ENCODE data around the gene GATA5.

Gene GATA5

GRCh38 chr20:62481425-62482145 lies 5.8 kb upstream of the GATA5 start:
- Histone ChIP-seq H3K9ac (ENCODE audit: low read length) (no peak overlapping the region), H3K79me2 (ENCODE audit: insufficient read depth, low read length) (no peaks in the 10 kb centered on the region), H4K20me1 (ENCODE audit: insufficient read depth, low read length) (no peaks in the 10 kb centered on the region), H3K4me3 (ENCODE audit: low read depth, low read length, poor library complexity, severe bottlenecking) (no peak overlapping the region), H3K4me2 (ENCODE audit: low read length) (no peak overlapping the region), H3K9me2 (ENCODE audit: low read depth, low read length) (no peaks in the 10 kb centered on the region), H3K27me3 (ENCODE audit: insufficient read depth, low read length) (no peaks in the 10 kb centered on the region), H3K4me1 (ENCODE audit: insufficient read depth, low read length, severe bottlenecking) (no peaks in the 10 kb centered on the region), H3K36me3 (ENCODE audit: insufficient read depth, low read length) (no peaks in the 10 kb centered on the region), H3K9me3 (ENCODE audit: low read length) (no peaks in the 10 kb centered on the region), H3K27ac (ENCODE audit: low read depth, low read length, poor library complexity, severe bottlenecking) (no peak overlapping the region), H3F3A (ENCODE audit: insufficient read depth, low read length) (no peaks in the 10 kb centered on the region), H2AFZ (ENCODE audit: low read length) (no peak overlapping the region)
- TF ChIP-seq EZH2 (IDR thresholded peaks at IDR 0.05; ENCODE audit: borderline replicate concordance, low read length), result no peak
- TF ChIP-seq CTCF (IDR thresholded peaks at IDR 0.05; ENCODE audit: low read length), result no peak

GRCh38 chr20:62480318-62480717 lies 4.5 kb upstream of the GATA5 start:
- Histone ChIP-seq H4K20me1 (ENCODE audit: insufficient read depth, low read length) (no peaks in the 10 kb centered on the region), H3K27me3 (ENCODE audit: insufficient read depth, low read length) (no peaks in the 10 kb centered on the region), H3K9me2 (ENCODE audit: low read depth, low read length) (no peaks in the 10 kb centered on the region), H3K4me2 (ENCODE audit: low read length) (no peak overlapping the region), H3K4me1 (ENCODE audit: insufficient read depth, low read length, severe bottlenecking) (no peaks in the 10 kb centered on the region), H3K9me3 (ENCODE audit: low read length) (no peaks in the 10 kb centered on the region), H3K36me3 (ENCODE audit: insufficient read depth, low read length) (no peaks in the 10 kb centered on the region), H3K4me3 (ENCODE audit: low read depth, low read length, poor library complexity, severe bottlenecking) (no peak overlapping the region), H2AFZ (ENCODE audit: low read length) (no peak overlapping the region), H3K9ac (ENCODE audit: low read length) (no peak overlapping the region), H3K79me2 (ENCODE audit: insufficient read depth, low read length) (no peaks in the 10 kb centered on the region), H3F3A (ENCODE audit: insufficient read depth, low read length) (no peaks in the 10 kb centered on the region), H3K27ac (ENCODE audit: low read depth, low read length, poor library complexity, severe bottlenecking) (no peak overlapping the region)
- TF ChIP-seq CTCF (IDR thresholded peaks at IDR 0.05; ENCODE audit: low read length) (no peak), EZH2 (IDR thresholded peaks at IDR 0.05; ENCODE audit: borderline replicate concordance, low read length) (no peak)

- no peaks in the 10 kb centered on the region for H3K36me3 ChIP-seq (ENCODE audit: insufficient read depth, low read length)
- no peaks in the 10 kb centered on the region for H3K9me2 ChIP-seq (ENCODE audit: low read depth, low read length)
- no peak overlapping the region for H2AFZ ChIP-seq (ENCODE audit: low read length)
- H3K9me3 ChIP-seq (ENCODE audit: low read length), result no peaks in the 10 kb centered on the region
- no peaks in the 10 kb centered on the region for H3K27me3 ChIP-seq (ENCODE audit: insufficient read depth, low read length)
- H3K4me1 ChIP-seq (ENCODE audit: insufficient read depth, low read length, severe bottlenecking), result no peaks in the 10 kb centered on the region
- H4K20me1 ChIP-seq (ENCODE audit: insufficient read depth, low read length), result no peaks in the 10 kb centered on the region
- H3K4me3 ChIP-seq (ENCODE audit: low read depth, low read length, poor library complexity, severe bottlenecking), result no peak overlapping the region
- no peak overlapping the region for H3K9ac ChIP-seq (ENCODE audit: low read length)
- no peaks in the 10 kb centered on the region for H3F3A ChIP-seq (ENCODE audit: insufficient read depth, low read length)
- no peak for TF ChIP-seq EZH2 (IDR thresholded peaks at IDR 0.05; ENCODE audit: borderline replicate concordance, low read length)
- no peak for TF ChIP-seq CTCF (IDR thresholded peaks at IDR 0.05; ENCODE audit: low read length)
- no peak overlapping the region for H3K4me2 ChIP-seq (ENCODE audit: low read length)
- no peak overlapping the region for H3K27ac ChIP-seq (ENCODE audit: low read depth, low read length, poor library complexity, severe bottlenecking)
- H3K79me2 ChIP-seq (ENCODE audit: insufficient read depth, low read length), result no peaks in the 10 kb centered on the region
These were observed 3.9 kb upstream of the GATA5 start for GRCh38 chr20:62479656-62480055.
